ENCODE results near the gene CELF5. TPM values are rescaled to one million over a fixed set of nuclear protein-coding genes. Genes with fewer than 3 reads are reported as not detected.

CELF5 gene
- total RNA-seq, 2 donors from 2014 or later = 0.36 to 0.80 TPM

GRCh38 chr19:3314962-3315675 lies 90.7 kb downstream of the CELF5 start:
- TF ChIP-seq POLR2A (IDR thresholded peaks at IDR 0.05) = no peak
- TF ChIP-seq CTCF (IDR thresholded peaks at IDR 0.05) = no peak
- TF ChIP-seq POLR2AphosphoS5 (IDR thresholded peaks at IDR 0.05) = no peak
- intact Hi-C loops (cut with DNase I) = no loop called here
- Histone ChIP-seq H3K4me3 (no peak overlapping the region), H3K4me1 (replicated peaks) (no peaks in the 10 kb centered on the region), H3K27me3 (replicated peaks; ENCODE audit: insufficient read depth) (peaks cover 10% of the 10 kb centered on the region), H3K36me3 (no peaks in the 10 kb centered on the region), H3K9me3 (no peaks in the 10 kb centered on the region), H3K27ac (no peak overlapping the region)
- DNase-seq (ENCODE audit: low spot score) = no peak
- 80% methylated on average over 27 of the region's 30 CpGs for WGBS

- no peaks in the 10 kb centered on the region for H3K9me3 ChIP-seq
- no peaks in the 10 kb centered on the region for H3K36me3 ChIP-seq
- intact Hi-C loops (cut with DNase I) = no loop called here
- DNase-seq (ENCODE audit: low spot score) = no peak
- no peak overlapping the region for H3K4me3 ChIP-seq
- H3K4me1 ChIP-seq (replicated peaks) = no peaks in the 10 kb centered on the region
- H3K27me3 ChIP-seq (replicated peaks; ENCODE audit: insufficient read depth) = peaks cover 10% of the 10 kb centered on the region
- H3K27ac ChIP-seq = no peak overlapping the region
- WGBS = 76% methylated on average over 7 of the region's 7 CpGs
- no peak for TF ChIP-seq CTCF (IDR thresholded peaks at IDR 0.05)
- TF ChIP-seq POLR2A (IDR thresholded peaks at IDR 0.05) = no peak
- no peak for TF ChIP-seq POLR2AphosphoS5 (IDR thresholded peaks at IDR 0.05)
Measured at GRCh38 chr19:3315676-3315973, 91.2 kb downstream of the CELF5 start.

- WGBS = 82% methylated on average over 11 of the region's 11 CpGs
- intact Hi-C loops (cut with DNase I) = no loop called here
- no peak for DNase-seq (ENCODE audit: low spot score)
Measured at GRCh38 chr19:3316132-3316648, 91.7 kb downstream of the CELF5 start.

GRCh38 chr19:3316659-3317207 lies 92.3 kb downstream of the CELF5 start:
- TF ChIP-seq POLR2AphosphoS5 (IDR thresholded peaks at IDR 0.05) (no peak), POLR2A (IDR thresholded peaks at IDR 0.05) (no peak), CTCF (IDR thresholded peaks at IDR 0.05) (no peak)
- 79% methylated on average over 5 of the region's 5 CpGs for WGBS
- Histone ChIP-seq H3K36me3 (no peaks in the 10 kb centered on the region), H3K27me3 (replicated peaks; ENCODE audit: insufficient read depth) (peaks cover 10% of the 10 kb centered on the region), H3K9me3 (no peaks in the 10 kb centered on the region), H3K4me1 (replicated peaks) (no peaks in the 10 kb centered on the region), H3K4me3 (no peak overlapping the region), H3K27ac (no peak overlapping the region)
- no peak for DNase-seq (ENCODE audit: low spot score)
- intact Hi-C loops (cut with DNase I) = no loop called here

More at GRCh38 chr19:3316132-3316648, 91.7 kb downstream of the CELF5 start:
- TF ChIP-seq CTCF (IDR thresholded peaks at IDR 0.05) (no peak), POLR2AphosphoS5 (IDR thresholded peaks at IDR 0.05) (no peak), POLR2A (IDR thresholded peaks at IDR 0.05) (no peak)
- H3K27ac ChIP-seq = no peak overlapping the region
- no peaks in the 10 kb centered on the region for H3K9me3 ChIP-seq
- H3K4me1 ChIP-seq (replicated peaks) = no peaks in the 10 kb centered on the region
- H3K27me3 ChIP-seq (replicated peaks; ENCODE audit: insufficient read depth) = peaks cover 10% of the 10 kb centered on the region
- no peaks in the 10 kb centered on the region for H3K36me3 ChIP-seq
- H3K4me3 ChIP-seq = no peak overlapping the region
